Measurements from ENCODE around the gene BZW2. TPM values are rescaled to one million over a fixed set of nuclear protein-coding genes. Genes with fewer than 3 reads are reported as not detected.

BZW2 gene
- total RNA-seq, 2 experiments from 2014 or later, result 158 to 162 TPM

GRCh38 chr7:16634271-16634738 is 11.7 kb upstream of the BZW2 start:
- H3K36me3 Mint-ChIP-seq, result peaks cover 24% of the 10 kb centered on the region
- no peak for DNase-seq
- H3K4me1 Mint-ChIP-seq, result peaks cover 5% of the 10 kb centered on the region
- no peak overlapping the region for H3K27ac Mint-ChIP-seq
- no peaks in the 10 kb centered on the region for H3K27me3 Mint-ChIP-seq
- no peak overlapping the region for H3K4me3 Mint-ChIP-seq
- no peaks in the 10 kb centered on the region for H3K9me3 Mint-ChIP-seq

DNA sequence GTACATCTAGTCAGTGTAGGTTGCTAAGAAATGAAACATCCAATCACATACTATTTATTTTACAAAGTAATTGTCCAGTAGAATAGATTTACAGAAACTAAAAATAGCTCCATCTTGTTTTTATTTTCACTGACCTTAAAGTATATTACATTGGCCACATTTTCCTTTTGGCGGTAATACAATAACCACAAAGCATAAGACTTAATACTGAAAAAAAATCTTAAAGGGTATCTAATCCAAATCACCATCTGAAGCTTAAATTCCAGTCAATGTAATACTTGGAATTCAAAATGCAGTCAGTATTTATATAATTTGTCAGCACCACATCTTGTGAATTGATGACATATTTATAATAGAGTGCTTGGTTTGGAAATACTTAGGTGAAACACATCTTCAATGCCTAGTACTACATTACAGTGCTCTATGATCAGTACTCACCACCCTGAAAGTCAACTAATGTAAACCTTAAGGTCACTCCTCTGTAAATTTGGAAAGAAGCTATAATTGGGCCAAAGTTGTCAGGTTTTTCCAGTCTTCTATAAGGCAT is 9.4 kb upstream of the BZW2 start:
- no peak for DNase-seq
- Mint-ChIP-seq H3K27me3 (no peaks in the 10 kb centered on the region), H3K9me3 (no peaks in the 10 kb centered on the region), H3K36me3 (peaks cover 26% of the 10 kb centered on the region), H3K27ac (no peak overlapping the region), H3K4me1 (peaks cover 6% of the 10 kb centered on the region), H3K4me3 (no peak overlapping the region)

DNA sequence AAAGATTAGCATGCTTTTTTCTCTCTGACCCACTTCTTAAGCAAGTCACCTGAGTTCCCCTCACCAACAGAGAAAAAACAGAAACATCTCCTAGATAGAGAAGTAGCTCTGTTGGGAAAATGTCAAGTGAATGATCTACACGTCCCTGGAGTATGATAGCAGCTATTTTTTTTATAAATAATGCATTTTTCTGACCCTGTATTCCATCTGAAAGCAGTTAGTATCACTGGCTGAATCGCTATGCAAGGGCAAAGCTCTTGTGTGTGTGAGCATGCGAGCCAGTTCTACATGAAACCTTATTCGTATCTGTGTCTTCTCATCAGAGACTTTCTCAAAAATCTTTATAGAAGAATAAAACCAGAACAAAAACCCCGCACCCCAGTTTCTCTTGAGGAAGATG is 8.6 kb upstream of the BZW2 start:
- H3K4me3 Mint-ChIP-seq, result no peak overlapping the region
- no peaks in the 10 kb centered on the region for H3K27me3 Mint-ChIP-seq
- peaks cover 21% of the 10 kb centered on the region for H3K36me3 Mint-ChIP-seq
- H3K4me1 Mint-ChIP-seq, result peaks cover 6% of the 10 kb centered on the region
- H3K27ac Mint-ChIP-seq, result no peak overlapping the region
- no peak for DNase-seq
- H3K9me3 Mint-ChIP-seq, result no peaks in the 10 kb centered on the region

DNA sequence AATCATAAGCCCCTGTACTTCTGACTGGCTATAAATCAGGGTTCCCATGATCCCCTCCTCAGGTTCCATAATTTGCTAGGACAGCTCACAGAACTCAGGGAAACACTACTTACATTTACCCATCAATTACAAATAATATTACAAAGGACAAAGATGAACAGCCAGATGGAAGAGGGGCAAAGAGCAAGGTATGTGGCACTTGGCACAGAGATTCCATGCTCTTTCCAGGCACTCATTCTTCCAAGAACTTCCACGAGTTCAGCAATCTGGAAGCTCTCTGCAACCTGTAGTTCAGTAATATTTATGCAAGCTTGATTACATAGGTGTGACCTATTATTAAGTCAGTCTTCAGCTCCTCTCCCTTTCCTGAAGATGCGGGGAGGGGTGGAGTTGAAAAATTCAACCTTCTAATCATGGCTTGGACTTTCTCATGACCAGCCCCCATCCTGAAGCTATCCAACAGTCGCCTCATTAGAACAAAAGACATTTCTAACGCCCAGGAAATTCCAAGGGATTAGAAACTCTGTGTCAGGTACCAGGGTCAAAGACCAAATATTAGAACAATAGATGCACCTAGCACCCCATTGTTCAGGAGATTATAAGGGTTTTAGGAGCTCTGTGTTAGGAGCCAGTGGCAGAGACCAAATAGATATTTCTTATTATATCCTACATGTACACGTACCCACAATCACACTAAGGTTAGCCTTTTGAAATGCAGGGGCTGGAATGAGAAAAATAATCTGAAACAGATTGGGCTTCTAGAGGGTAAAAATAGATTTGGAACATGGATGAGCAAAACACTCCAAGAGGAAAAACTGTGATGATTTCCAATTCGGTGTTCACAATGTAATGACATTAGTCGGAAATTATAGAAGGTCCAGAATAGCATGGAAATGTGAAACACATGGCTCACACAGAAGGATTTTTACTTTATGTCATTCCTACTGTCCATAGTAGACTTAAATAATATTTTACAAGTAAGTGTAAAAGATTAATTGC is 7.4 kb upstream of the BZW2 start:
- Mint-ChIP-seq H3K4me1 (peaks cover 11% of the 10 kb centered on the region), H3K4me3 (no peak overlapping the region), H3K36me3 (peaks cover 21% of the 10 kb centered on the region), H3K27ac (no peak overlapping the region), H3K27me3 (no peaks in the 10 kb centered on the region), H3K9me3 (no peaks in the 10 kb centered on the region)
- DNase-seq, result no peak

GRCh38 chr7:16644157-16644556 is 1.8 kb upstream of the BZW2 start:
- H3K9me3 Mint-ChIP-seq, result no peaks in the 10 kb centered on the region
- H3K36me3 Mint-ChIP-seq, result peaks cover 38% of the 10 kb centered on the region
- H3K4me3 Mint-ChIP-seq, result peak overlapping the region; percentile 99
- peak overlapping the region; percentile 79 for H3K27ac Mint-ChIP-seq
- H3K27me3 Mint-ChIP-seq, result no peaks in the 10 kb centered on the region
- no peak for DNase-seq
- H3K4me1 Mint-ChIP-seq, result peaks cover 39% of the 10 kb centered on the region

- Mint-ChIP-seq H3K36me3 (peaks cover 39% of the 10 kb centered on the region), H3K4me1 (peaks cover 44% of the 10 kb centered on the region), H3K4me3 (peak overlapping the region; percentile 99)
These were observed 1.1 kb upstream of the BZW2 start for GRCh38 chr7:16644636-16645592.

DNA sequence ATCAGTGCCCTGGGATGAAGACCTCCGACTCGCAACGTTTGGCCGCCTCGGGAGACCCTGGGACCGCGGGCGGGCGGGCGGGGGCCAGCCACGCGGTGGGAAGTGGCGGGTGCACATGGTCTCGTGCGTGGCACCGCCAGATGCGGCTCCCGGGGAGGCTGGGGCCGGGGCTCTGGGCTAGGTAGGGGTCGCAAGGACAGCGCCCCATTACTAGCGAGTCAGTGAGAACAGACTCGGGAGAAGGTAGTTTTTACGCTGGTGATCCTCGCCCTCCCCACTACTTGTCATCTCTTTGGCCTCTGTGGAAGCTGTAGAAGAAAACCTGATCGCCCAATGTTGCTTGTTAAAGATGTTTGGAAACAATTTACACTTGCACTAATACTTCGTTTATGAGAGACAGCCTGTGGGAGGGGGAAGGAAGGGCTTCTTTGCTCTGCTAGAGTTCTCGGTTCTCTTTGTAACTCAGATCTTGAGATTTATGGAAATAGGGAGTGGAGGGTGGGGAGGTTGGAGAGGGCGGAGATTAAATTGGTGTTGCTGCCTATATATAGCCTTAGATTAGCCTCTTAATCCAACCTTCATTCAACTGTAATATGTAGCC is 591 bp downstream of the BZW2 start:
- H3K27me3 Mint-ChIP-seq, result no peaks in the 10 kb centered on the region
- H3K9me3 Mint-ChIP-seq, result no peaks in the 10 kb centered on the region
- H3K4me1 Mint-ChIP-seq, result peaks cover 53% of the 10 kb centered on the region
- H3K4me3 Mint-ChIP-seq, result peak overlapping the region; percentile 99
- peak overlapping the region; percentile 99 for H3K27ac Mint-ChIP-seq
- peaks cover 48% of the 10 kb centered on the region for H3K36me3 Mint-ChIP-seq
- no peak for DNase-seq

More at GRCh38 chr7:16644636-16645592, 1.1 kb upstream of the BZW2 start:
- Mint-ChIP-seq H3K9me3 (no peaks in the 10 kb centered on the region), H3K27me3 (no peaks in the 10 kb centered on the region), H3K27ac (peak overlapping the region; percentile 99)
- peak; percentile 61 for DNase-seq

- DNase-seq, result no peak
- Mint-ChIP-seq H3K4me1 (peaks cover 61% of the 10 kb centered on the region), H3K27ac (peak overlapping the region; percentile 99), H3K27me3 (no peaks in the 10 kb centered on the region), H3K36me3 (peaks cover 57% of the 10 kb centered on the region), H3K4me3 (peak overlapping the region; percentile 99), H3K9me3 (no peaks in the 10 kb centered on the region)
These were observed 1.5 kb downstream of the BZW2 start for GRCh38 chr7:16647435-16647960.

- DNase-seq, result no peak
- H3K27me3 Mint-ChIP-seq, result no peaks in the 10 kb centered on the region
- peak overlapping the region; percentile 1 for H3K27ac Mint-ChIP-seq
- no peaks in the 10 kb centered on the region for H3K9me3 Mint-ChIP-seq
- peaks cover 65% of the 10 kb centered on the region for H3K36me3 Mint-ChIP-seq
- H3K4me3 Mint-ChIP-seq, result peak overlapping the region; percentile 99
- H3K4me1 Mint-ChIP-seq, result peaks cover 64% of the 10 kb centered on the region
These were observed 2.6 kb downstream of the BZW2 start for GRCh38 chr7:16648551-16648950.

GRCh38 chr7:16649196-16649595 is 3.2 kb downstream of the BZW2 start:
- Mint-ChIP-seq H3K27me3 (no peaks in the 10 kb centered on the region), H3K36me3 (peaks cover 61% of the 10 kb centered on the region), H3K4me1 (peaks cover 64% of the 10 kb centered on the region), H3K27ac (no peak overlapping the region), H3K4me3 (peak overlapping the region; percentile 99), H3K9me3 (no peaks in the 10 kb centered on the region)
- no peak for DNase-seq

DNA sequence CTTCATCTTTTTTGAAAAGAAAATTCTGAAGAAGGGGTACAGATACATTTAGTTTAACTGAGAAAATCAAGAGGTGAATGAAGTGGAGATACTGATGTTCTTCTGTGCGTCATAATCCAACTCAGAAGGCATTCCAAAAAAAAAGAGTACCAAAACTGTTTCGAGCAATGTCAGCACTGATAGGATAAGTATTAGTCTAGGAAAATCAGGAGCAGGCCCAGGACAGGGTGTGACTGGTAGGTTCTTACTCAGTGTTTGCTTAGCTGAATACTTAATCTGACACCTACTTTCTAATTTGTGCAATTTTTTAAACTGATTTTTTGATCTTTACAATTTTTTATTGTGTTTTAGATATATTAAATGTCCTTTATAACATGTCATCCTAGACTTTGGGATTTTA is 4.3 kb downstream of the BZW2 start:
- no peak for DNase-seq
- H3K27me3 Mint-ChIP-seq, result no peaks in the 10 kb centered on the region
- H3K9me3 Mint-ChIP-seq, result no peaks in the 10 kb centered on the region
- no peak overlapping the region for H3K4me3 Mint-ChIP-seq
- H3K36me3 Mint-ChIP-seq, result peaks cover 58% of the 10 kb centered on the region
- H3K4me1 Mint-ChIP-seq, result peaks cover 62% of the 10 kb centered on the region
- no peak overlapping the region for H3K27ac Mint-ChIP-seq

- peaks cover 56% of the 10 kb centered on the region for H3K36me3 Mint-ChIP-seq
- H3K9me3 Mint-ChIP-seq, result no peaks in the 10 kb centered on the region
- no peak overlapping the region for H3K27ac Mint-ChIP-seq
- no peak overlapping the region for H3K4me3 Mint-ChIP-seq
- H3K27me3 Mint-ChIP-seq, result no peaks in the 10 kb centered on the region
- no peak for DNase-seq
- H3K4me1 Mint-ChIP-seq, result peaks cover 69% of the 10 kb centered on the region
These were observed 5.6 kb downstream of the BZW2 start for GRCh38 chr7:16651396-16652239.

GRCh38 chr7:16652240-16652583 is 6.2 kb downstream of the BZW2 start:
- DNase-seq, result no peak
- no peak overlapping the region for H3K27ac Mint-ChIP-seq
- peaks cover 67% of the 10 kb centered on the region for H3K4me1 Mint-ChIP-seq
- no peaks in the 10 kb centered on the region for H3K27me3 Mint-ChIP-seq
- no peaks in the 10 kb centered on the region for H3K9me3 Mint-ChIP-seq
- peaks cover 53% of the 10 kb centered on the region for H3K36me3 Mint-ChIP-seq
- H3K4me3 Mint-ChIP-seq, result no peak overlapping the region

All from activated naive CD8-positive, alpha-beta T cell treated with anti-CD3 and anti-CD28 coated beads for 36 hours (primary cell).